H9 (cell line): ENCODE measurements around the gene IL12B. TPM values are rescaled to one million over a fixed set of nuclear protein-coding genes. Genes with fewer than 3 reads are reported as not detected.

ENCODE experiments used
- DNase-seq: peaks from one replicate; pipeline ENCODE4 v3.0.0-alpha.2; 2017
- H2AFZ ChIP-seq: one replicate; pipeline ENCODE4 v1.6.1; 2013; ENCODE audit warnings: mild to moderate bottlenecking, low read length, control low read depth, moderate library complexity
- H2AK5ac ChIP-seq: 2 replicates; pipeline ENCODE4 v1.6.1; 2013; ENCODE audit warnings: low read length, control low read depth, mixed read lengths; ENCODE audit not compliant: insufficient read length
- H2BK120ac ChIP-seq: one replicate; pipeline ENCODE4 v1.6.1; 2013; ENCODE audit warnings: low read depth, mild to moderate bottlenecking, low read length, control low read depth, inconsistent platforms; ENCODE audit not compliant: poor library complexity, severe bottlenecking
- H2BK12ac ChIP-seq: 2 replicates; pipeline ENCODE4 v1.6.1; 2013; ENCODE audit warnings: low read length, control low read depth, mixed read lengths, low read depth; ENCODE audit not compliant: insufficient read length
- H2BK15ac ChIP-seq: 2 replicates; pipeline ENCODE4 v1.6.1; 2013; ENCODE audit warnings: low read depth, low read length, control low read depth
- H2BK20ac ChIP-seq: one replicate; pipeline ENCODE4 v1.6.1; 2013; ENCODE audit warnings: low read depth, mild to moderate bottlenecking, low read length, control low read depth, inconsistent platforms; ENCODE audit not compliant: poor library complexity, severe bottlenecking
- H2BK5ac ChIP-seq: 2 replicates; pipeline ENCODE4 v1.6.1; 2013; ENCODE audit warnings: low read length, control low read depth, mixed read lengths; ENCODE audit not compliant: insufficient read length
- H3K14ac ChIP-seq: 2 replicates; pipeline ENCODE4 v1.6.1; 2013; ENCODE audit warnings: low read length, control low read depth; ENCODE audit not compliant: insufficient read depth
- H3K18ac ChIP-seq: 2 replicates; pipeline ENCODE4 v1.6.1; 2013; ENCODE audit warnings: low read depth, mild to moderate bottlenecking, mixed read lengths, low read length, control low read depth; ENCODE audit not compliant: insufficient read length
- H3K23ac ChIP-seq: 2 replicates; pipeline ENCODE4 v1.6.1; 2013; ENCODE audit warnings: low read length, control low read depth, mixed read lengths, low read depth; ENCODE audit not compliant: insufficient read length
- H3K23me2 ChIP-seq: 2 replicates; pipeline ENCODE4 v1.6.1; 2013; ENCODE audit warnings: low read depth, mild to moderate bottlenecking, mixed read lengths, low read length, control low read depth; ENCODE audit not compliant: insufficient read length, poor library complexity, severe bottlenecking
- H3K27ac ChIP-seq: 2 replicates; pipeline ENCODE4 v1.5.1; 2013; ENCODE audit warnings: low read length, control low read depth, mixed read lengths, low read depth; ENCODE audit not compliant: insufficient read length
- H3K27me3 ChIP-seq: 2 replicates; pipeline ENCODE4 v1.6.1; 2013; ENCODE audit warnings: low read length, control low read depth, inconsistent platforms; ENCODE audit not compliant: insufficient read depth
- H3K4ac ChIP-seq: 2 replicates; pipeline ENCODE4 v1.6.1; 2013; ENCODE audit warnings: low read depth, mild to moderate bottlenecking, control low read depth, inconsistent platforms, low read length, moderate library complexity
- H3K4me1 ChIP-seq: 2 replicates; pipeline ENCODE4 v1.6.1; 2013; ENCODE audit warnings: low read length, control low read depth, inconsistent platforms; ENCODE audit not compliant: insufficient read depth
- H3K4me2 ChIP-seq: 2 replicates; pipeline ENCODE4 v1.6.1; 2013; ENCODE audit warnings: low read length, control low read depth, mixed read lengths; ENCODE audit not compliant: insufficient read length, insufficient read depth
- H3K56ac ChIP-seq: 2 replicates; pipeline ENCODE4 v1.6.1; 2013; ENCODE audit warnings: low read depth, mild to moderate bottlenecking, mixed read lengths, low read length, control low read depth; ENCODE audit not compliant: insufficient read length
- H3K79me1 ChIP-seq: 2 replicates; pipeline ENCODE4 v1.6.1; 2013; ENCODE audit warnings: low read depth, mild to moderate bottlenecking, moderate library complexity, low read length, control low read depth, inconsistent platforms; ENCODE audit not compliant: insufficient read depth, poor library complexity, severe bottlenecking
- H3K79me2 ChIP-seq: 2 replicates; pipeline ENCODE4 v1.6.1; 2013; ENCODE audit warnings: low read length, control low read depth, inconsistent platforms; ENCODE audit not compliant: insufficient read depth
- H3K9ac ChIP-seq: 2 replicates; pipeline ENCODE4 v1.6.1; 2013; ENCODE audit warnings: low read length, control low read depth, mixed read lengths; ENCODE audit not compliant: insufficient read length; ENCODE audit errors: extremely low read depth
- H3K9me3 ChIP-seq: one replicate; pipeline ENCODE4 v1.6.1; 2013; ENCODE audit warnings: low read depth, low read length, inconsistent platforms; ENCODE audit not compliant: control insufficient read depth
- H3T11ph ChIP-seq: one replicate; pipeline ENCODE4 v1.6.1; 2013; ENCODE audit warnings: mild to moderate bottlenecking, low read length, control low read depth, inconsistent platforms
- H4K20me1 ChIP-seq: one replicate; pipeline ENCODE4 v1.6.1; 2013; ENCODE audit not compliant: control insufficient read depth, insufficient read length, insufficient read depth
- H4K5ac ChIP-seq: 2 replicates; pipeline ENCODE4 v1.6.1; 2013; ENCODE audit warnings: low read depth, mild to moderate bottlenecking, mixed read lengths, low read length, control low read depth; ENCODE audit not compliant: insufficient read length
- H4K8ac ChIP-seq: replicated peaks from 2 replicates; pipeline ENCODE4 v1.6.1; 2013; ENCODE audit warnings: low read length, control low read depth, mixed read lengths, low read depth; ENCODE audit not compliant: insufficient read length
- H4K91ac ChIP-seq: 2 replicates; pipeline ENCODE4 v1.6.1; 2013; ENCODE audit warnings: low read depth, mild to moderate bottlenecking, moderate library complexity, mixed read lengths, low read length, control low read depth; ENCODE audit not compliant: insufficient read length
- H3K27ac Mint-ChIP-seq, 3 experiments: 2 replicates in 2 of 3; 3 replicates in 1 of 3; pipeline ENCODE4 v1.8.0; 2020 to 2021; ENCODE audit warnings: mixed read lengths in 3 of 3, mild to moderate bottlenecking in 1 of 3, moderate library complexity in 1 of 3
- H3K27me3 Mint-ChIP-seq: 2 replicates; pipeline ENCODE4 v1.8.0; 2021; ENCODE audit warnings: low read depth, mild to moderate bottlenecking, moderate library complexity, mixed read lengths
- H3K36me3 Mint-ChIP-seq, 3 experiments: 2 replicates in 2 of 3; 3 replicates in 1 of 3; pipeline ENCODE4 v1.8.0; 2020 to 2021; ENCODE audit warnings: low read depth in 3 of 3, mixed read lengths in 3 of 3; ENCODE audit not compliant: insufficient read depth in 1 of 3
- H3K4me1 Mint-ChIP-seq, 2 experiments: 2 replicates each; pipeline ENCODE4 v1.8.0; 2020; ENCODE audit warnings: mixed read lengths in 2 of 2
- H3K4me3 Mint-ChIP-seq, 2 experiments: 2 replicates in 1 of 2; 3 replicates in 1 of 2; pipeline ENCODE4 v1.8.0; 2020 to 2021; ENCODE audit warnings: mild to moderate bottlenecking in 2 of 2, mixed read lengths in 2 of 2, moderate library complexity in 1 of 2
- H3K9me3 Mint-ChIP-seq, 2 experiments: 2 replicates in 1 of 2; 3 replicates in 1 of 2; pipeline ENCODE4 v1.8.0; 2020; ENCODE audit warnings: mild to moderate bottlenecking in 2 of 2, mixed read lengths in 2 of 2, moderate library complexity in 1 of 2
- WGBS: extraction: QIAGEN DNeasy Blood & Tissue Kit; methylation state at CpG from one replicate; pipeline ENCODE4 v1.1.7; 2013; ENCODE audit warnings: missing lambda C conversion rate, low lambda C conversion rate, mixed read lengths; ENCODE audit not compliant: insufficient read length; ENCODE audit errors: extremely low coverage; 5-methylcytosine and 5-hydroxymethylcytosine counted together
- total RNA-seq: library from RNA; stranded (reverse); gene quantifications from 2 replicates; pipeline ENCODE4 v1.2.1, GENCODE V29; 2021
- TF ChIP-seq, protein P1 (sequence below): fragments of 200-600 bp; sonication (generic); conservative IDR thresholded peaks from 3 replicates; pipeline ENCODE4 v1.8.0; 2021; ENCODE audit warnings: antibody characterized with exemption, mild to moderate bottlenecking

The IL12B gene
- total RNA-seq, 1 experiment from 2014 or later: not detected

DNA sequence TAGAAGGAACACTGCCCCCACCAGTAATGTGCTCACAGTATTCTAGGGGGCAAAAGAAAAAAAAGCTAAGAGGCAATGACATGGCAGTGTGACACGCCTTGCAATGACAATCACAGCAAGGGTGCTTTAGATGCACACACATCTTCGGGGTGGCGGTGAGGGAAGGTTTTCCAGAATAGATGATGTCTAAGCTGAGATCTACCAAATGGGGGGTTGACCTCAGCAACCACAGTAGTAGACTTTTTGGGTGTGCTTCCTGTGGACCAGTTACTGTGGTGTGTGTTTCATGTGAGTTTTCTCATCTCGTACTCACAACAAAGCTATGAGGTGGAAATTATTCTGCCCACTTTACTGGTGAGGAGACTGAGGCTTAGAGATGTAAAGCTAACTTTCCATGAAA lies 10.2 kb upstream of the IL12B start:
- Histone ChIP-seq H3K9ac (no peak overlapping the region), H4K20me1 (no peaks in the 10 kb centered on the region), H3K79me1 (no peaks in the 10 kb centered on the region), H3K9me3 (no peaks in the 10 kb centered on the region), H2AFZ (no peak overlapping the region), H3K14ac (no peak overlapping the region), H2BK15ac (no peak overlapping the region), H2BK5ac (no peak overlapping the region), H2BK12ac (no peak overlapping the region), H2BK120ac (no peak overlapping the region), H3K56ac (no peak overlapping the region), H3K23me2 (no peaks in the 10 kb centered on the region), H3K23ac (no peak overlapping the region), H2BK20ac (no peak overlapping the region), H4K5ac (no peak overlapping the region), H3T11ph (no peak overlapping the region), H2AK5ac (no peak overlapping the region), H4K91ac (no peak overlapping the region), H3K27me3 (no peaks in the 10 kb centered on the region), H3K27ac (no peak overlapping the region), H3K4me1 (peaks cover 3% of the 10 kb centered on the region; the same call in 1 of the 2 replicates), H3K4me2 (no peak overlapping the region), H4K8ac (no peak overlapping the region), H3K18ac (no peak overlapping the region), H3K79me2 (no peaks in the 10 kb centered on the region), H3K4ac (no peak overlapping the region)
- Mint-ChIP-seq H3K9me3 (peaks cover 3 to 16% of the 10 kb centered on the region in 2 experiments; a peak in 4 of 5 replicates), H3K4me3 (no peak overlapping the region), H3K4me1 (no peaks in the 10 kb centered on the region; a peak in 1 of 4 replicates), H3K27ac (no peak overlapping the region), H3K27me3 (peaks cover 12% of the 10 kb centered on the region), H3K36me3 (peaks cover 0 to 13% (median 4%) of the 10 kb centered on the region in 3 experiments; a peak in 1 of 7 replicates)
- WGBS: no CpG with 5 or more reads among the region's 4 CpGs
- DNase-seq: no peak
- TF ChIP-seq, protein P1, sequence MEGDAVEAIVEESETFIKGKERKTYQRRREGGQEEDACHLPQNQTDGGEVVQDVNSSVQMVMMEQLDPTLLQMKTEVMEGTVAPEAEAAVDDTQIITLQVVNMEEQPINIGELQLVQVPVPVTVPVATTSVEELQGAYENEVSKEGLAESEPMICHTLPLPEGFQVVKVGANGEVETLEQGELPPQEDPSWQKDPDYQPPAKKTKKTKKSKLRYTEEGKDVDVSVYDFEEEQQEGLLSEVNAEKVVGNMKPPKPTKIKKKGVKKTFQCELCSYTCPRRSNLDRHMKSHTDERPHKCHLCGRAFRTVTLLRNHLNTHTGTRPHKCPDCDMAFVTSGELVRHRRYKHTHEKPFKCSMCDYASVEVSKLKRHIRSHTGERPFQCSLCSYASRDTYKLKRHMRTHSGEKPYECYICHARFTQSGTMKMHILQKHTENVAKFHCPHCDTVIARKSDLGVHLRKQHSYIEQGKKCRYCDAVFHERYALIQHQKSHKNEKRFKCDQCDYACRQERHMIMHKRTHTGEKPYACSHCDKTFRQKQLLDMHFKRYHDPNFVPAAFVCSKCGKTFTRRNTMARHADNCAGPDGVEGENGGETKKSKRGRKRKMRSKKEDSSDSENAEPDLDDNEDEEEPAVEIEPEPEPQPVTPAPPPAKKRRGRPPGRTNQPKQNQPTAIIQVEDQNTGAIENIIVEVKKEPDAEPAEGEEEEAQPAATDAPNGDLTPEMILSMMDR: no peak
